ENCODE data around the gene NOL9. TPM values are rescaled to one million over a fixed set of nuclear protein-coding genes. Genes with fewer than 3 reads are reported as not detected.

NOL9 gene
- total and polyA plus RNA-seq, 2 of the 13 experiments (the other 11 are each of a cell fraction or from before 2014, with no cell fraction given) = 18.0 to 24.7 TPM

DNA sequence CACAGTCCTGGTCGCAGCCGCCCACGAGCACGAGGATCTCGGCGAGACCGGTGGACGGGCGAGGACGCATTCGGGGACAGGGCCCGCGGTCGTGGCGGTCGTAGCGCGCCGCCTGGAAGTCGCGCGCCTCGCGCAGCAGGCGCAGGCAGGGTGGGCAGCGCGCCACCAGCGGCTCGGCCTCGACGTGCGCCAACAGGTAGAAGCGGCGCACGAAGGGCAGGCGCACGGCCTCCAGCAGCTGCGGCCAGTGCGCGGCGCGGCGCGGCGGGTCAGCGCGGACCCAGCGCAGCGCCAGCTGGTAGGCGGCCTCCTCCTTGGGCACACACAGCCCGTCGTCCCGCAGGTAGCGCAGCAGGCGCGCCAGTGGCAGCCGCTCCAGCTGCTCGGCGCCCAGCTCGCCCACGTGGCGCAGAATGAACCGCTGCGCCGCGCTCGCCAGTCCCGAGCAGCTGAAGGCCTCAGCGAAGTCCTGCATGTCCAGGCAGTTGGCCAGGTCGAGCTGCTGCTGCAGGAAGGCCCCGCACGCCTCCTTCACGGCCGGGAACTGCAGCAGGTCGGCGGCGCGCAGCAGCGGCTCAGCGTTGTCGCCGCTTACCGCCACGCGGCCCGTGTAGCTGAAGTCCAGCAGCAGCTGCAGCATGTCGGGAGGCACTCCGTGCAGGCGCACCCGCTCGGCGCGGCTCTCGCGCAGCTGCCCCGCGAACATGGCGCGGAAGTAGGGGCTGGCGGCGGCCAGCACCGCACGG is 47.8 kb upstream of the NOL9 start (continued):
- TF ChIP-seq, protein P1, sequence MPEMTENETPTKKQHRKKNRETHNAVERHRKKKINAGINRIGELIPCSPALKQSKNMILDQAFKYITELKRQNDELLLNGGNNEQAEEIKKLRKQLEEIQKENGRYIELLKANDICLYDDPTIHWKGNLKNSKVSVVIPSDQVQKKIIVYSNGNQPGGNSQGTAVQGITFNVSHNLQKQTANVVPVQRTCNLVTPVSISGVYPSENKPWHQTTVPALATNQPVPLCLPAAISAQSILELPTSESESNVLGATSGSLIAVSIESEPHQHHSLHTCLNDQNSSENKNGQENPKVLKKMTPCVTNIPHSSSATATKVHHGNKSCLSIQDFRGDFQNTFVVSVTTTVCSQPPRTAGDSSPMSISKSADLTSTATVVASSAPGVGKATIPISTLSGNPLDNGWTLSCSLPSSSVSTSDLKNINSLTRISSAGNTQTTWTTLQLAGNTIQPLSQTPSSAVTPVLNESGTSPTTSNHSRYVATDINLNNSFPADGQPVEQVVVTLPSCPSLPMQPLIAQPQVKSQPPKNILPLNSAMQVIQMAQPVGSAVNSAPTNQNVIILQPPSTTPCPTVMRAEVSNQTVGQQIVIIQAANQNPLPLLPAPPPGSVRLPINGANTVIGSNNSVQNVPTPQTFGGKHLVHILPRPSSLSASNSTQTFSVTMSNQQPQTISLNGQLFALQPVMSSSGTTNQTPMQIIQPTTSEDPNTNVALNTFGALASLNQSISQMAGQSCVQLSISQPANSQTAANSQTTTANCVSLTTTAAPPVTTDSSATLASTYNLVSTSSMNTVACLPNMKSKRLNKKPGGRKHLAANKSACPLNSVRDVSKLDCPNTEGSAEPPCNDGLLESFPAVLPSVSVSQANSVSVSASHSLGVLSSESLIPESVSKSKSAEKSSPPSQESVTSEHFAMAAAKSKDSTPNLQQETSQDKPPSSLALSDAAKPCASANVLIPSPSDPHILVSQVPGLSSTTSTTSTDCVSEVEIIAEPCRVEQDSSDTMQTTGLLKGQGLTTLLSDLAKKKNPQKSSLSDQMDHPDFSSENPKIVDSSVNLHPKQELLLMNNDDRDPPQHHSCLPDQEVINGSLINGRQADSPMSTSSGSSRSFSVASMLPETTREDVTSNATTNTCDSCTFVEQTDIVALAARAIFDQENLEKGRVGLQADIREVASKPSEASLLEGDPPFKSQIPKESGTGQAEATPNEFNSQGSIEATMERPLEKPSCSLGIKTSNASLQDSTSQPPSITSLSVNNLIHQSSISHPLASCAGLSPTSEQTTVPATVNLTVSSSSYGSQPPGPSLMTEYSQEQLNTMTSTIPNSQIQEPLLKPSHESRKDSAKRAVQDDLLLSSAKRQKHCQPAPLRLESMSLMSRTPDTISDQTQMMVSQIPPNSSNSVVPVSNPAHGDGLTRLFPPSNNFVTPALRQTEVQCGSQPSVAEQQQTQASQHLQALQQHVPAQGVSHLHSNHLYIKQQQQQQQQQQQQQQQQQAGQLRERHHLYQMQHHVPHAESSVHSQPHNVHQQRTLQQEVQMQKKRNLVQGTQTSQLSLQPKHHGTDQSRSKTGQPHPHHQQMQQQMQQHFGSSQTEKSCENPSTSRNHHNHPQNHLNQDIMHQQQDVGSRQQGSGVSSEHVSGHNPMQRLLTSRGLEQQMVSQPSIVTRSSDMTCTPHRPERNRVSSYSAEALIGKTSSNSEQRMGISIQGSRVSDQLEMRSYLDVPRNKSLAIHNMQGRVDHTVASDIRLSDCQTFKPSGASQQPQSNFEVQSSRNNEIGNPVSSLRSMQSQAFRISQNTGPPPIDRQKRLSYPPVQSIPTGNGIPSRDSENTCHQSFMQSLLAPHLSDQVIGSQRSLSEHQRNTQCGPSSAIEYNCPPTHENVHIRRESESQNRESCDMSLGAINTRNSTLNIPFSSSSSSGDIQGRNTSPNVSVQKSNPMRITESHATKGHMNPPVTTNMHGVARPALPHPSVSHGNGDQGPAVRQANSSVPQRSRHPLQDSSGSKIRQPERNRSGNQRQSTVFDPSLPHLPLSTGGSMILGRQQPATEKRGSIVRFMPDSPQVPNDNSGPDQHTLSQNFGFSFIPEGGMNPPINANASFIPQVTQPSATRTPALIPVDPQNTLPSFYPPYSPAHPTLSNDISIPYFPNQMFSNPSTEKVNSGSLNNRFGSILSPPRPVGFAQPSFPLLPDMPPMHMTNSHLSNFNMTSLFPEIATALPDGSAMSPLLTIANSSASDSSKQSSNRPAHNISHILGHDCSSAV (CRISPR knock-in tag; IDR thresholded peaks at IDR 0.05; ENCODE audit: borderline replicate concordance) = no peak
- TF ChIP-seq, protein P2, sequence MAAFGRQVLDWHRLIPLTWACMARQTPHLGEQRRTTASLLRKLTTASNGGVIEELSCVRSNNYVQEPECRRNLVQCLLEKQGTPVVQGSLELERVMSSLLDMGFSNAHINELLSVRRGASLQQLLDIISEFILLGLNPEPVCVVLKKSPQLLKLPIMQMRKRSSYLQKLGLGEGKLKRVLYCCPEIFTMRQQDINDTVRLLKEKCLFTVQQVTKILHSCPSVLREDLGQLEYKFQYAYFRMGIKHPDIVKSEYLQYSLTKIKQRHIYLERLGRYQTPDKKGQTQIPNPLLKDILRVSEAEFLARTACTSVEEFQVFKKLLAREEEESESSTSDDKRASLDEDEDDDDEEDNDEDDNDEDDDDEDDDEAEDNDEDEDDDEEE (CRISPR knock-in tag; IDR thresholded peaks at IDR 0.05) = no peak
- no peak for TF ChIP-seq RXRB (CRISPR knock-in tag; IDR thresholded peaks at IDR 0.05; ENCODE audit: borderline replicate concordance)
- TF ChIP-seq, protein P3, sequence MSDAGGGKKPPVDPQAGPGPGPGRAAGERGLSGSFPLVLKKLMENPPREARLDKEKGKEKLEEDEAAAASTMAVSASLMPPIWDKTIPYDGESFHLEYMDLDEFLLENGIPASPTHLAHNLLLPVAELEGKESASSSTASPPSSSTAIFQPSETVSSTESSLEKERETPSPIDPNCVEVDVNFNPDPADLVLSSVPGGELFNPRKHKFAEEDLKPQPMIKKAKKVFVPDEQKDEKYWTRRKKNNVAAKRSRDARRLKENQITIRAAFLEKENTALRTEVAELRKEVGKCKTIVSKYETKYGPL (CRISPR knock-in tag; IDR thresholded peaks at IDR 0.05) = no peak; the same call in 1 of the 2 replicates
- TF ChIP-seq ZFX (CRISPR knock-in tag; IDR thresholded peaks at IDR 0.05; ENCODE audit: low read depth) = peak; percentile 83
- no peak for TF ChIP-seq ZFP37 (CRISPR knock-in tag; IDR thresholded peaks at IDR 0.05; ENCODE audit: borderline replicate concordance)
- no peak for TF ChIP-seq KLF15 (CRISPR knock-in tag; IDR thresholded peaks at IDR 0.05; ENCODE audit: borderline replicate concordance)
- TF ChIP-seq, protein P4, sequence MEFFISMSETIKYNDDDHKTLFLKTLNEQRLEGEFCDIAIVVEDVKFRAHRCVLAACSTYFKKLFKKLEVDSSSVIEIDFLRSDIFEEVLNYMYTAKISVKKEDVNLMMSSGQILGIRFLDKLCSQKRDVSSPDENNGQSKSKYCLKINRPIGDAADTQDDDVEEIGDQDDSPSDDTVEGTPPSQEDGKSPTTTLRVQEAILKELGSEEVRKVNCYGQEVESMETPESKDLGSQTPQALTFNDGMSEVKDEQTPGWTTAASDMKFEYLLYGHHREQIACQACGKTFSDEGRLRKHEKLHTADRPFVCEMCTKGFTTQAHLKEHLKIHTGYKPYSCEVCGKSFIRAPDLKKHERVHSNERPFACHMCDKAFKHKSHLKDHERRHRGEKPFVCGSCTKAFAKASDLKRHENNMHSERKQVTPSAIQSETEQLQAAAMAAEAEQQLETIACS (CRISPR knock-in tag; IDR thresholded peaks at IDR 0.05) = peak; percentile 43; the same call in 1 of the 2 replicates
- TF ChIP-seq TAF1 (CRISPR knock-in tag; IDR thresholded peaks at IDR 0.05) = 0 out of 2 replicates have a peak, but pooled peaks have one; percentile 38
- TF ChIP-seq, protein P5, sequence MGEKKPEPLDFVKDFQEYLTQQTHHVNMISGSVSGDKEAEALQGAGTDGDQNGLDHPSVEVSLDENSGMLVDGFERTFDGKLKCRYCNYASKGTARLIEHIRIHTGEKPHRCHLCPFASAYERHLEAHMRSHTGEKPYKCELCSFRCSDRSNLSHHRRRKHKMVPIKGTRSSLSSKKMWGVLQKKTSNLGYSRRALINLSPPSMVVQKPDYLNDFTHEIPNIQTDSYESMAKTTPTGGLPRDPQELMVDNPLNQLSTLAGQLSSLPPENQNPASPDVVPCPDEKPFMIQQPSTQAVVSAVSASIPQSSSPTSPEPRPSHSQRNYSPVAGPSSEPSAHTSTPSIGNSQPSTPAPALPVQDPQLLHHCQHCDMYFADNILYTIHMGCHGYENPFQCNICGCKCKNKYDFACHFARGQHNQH (CRISPR knock-in tag; IDR thresholded peaks at IDR 0.05) = no peak
- TF ChIP-seq NFE2 (CRISPR knock-in tag; IDR thresholded peaks at IDR 0.05) = no peak
